GM12891 (cell line): Measurements from ENCODE around the gene TRAF3.

Experiments used
- PAX5 ChIP-seq: IDR thresholded peaks from 2 replicates; pipeline ENCODE4 v1.6.1; 2011; ENCODE audit warnings: low read length, moderate library complexity, mild to moderate bottlenecking; ENCODE audit not compliant: insufficient read depth, severe bottlenecking
- POLR2A ChIP-seq: IDR thresholded peaks from 2 replicates; pipeline ENCODE4 v1.6.1; 2011; ENCODE audit warnings: low read depth, low read length, control low read depth
- POLR2AphosphoS5 ChIP-seq: IDR thresholded peaks from 2 replicates; pipeline ENCODE4 v1.6.1; 2011; ENCODE audit warnings: low read depth, low read length, control low read depth
- SPI1 ChIP-seq: IDR thresholded peaks from 2 replicates; pipeline ENCODE4 v1.6.1; 2011; ENCODE audit warnings: low read depth, low read length, control low read depth
- TAF1 ChIP-seq: IDR thresholded peaks from 2 replicates; pipeline ENCODE4 v1.6.1; 2011; ENCODE audit warnings: low read depth, low read length, control low read depth

GRCh38 chr14:102761206-102761605, 16.0 kb upstream of the TRAF3 start:
- TF ChIP-seq POLR2A (no peak), SPI1 (no peak), POLR2AphosphoS5 (no peak), TAF1 (no peak), PAX5 (no peak)
